Mesothelial cell of epicardium (in vitro differentiated cells): ENCODE measurements around the gene RALGAPA2. TPM values are rescaled to one million over a fixed set of nuclear protein-coding genes. Genes with fewer than 3 reads are reported as not detected.

Experiments
- DNase-seq, 2 experiments: peaks; one replicate each; pipeline ENCODE4 v3.0.0; 2021; ENCODE audit warnings: low spot score in 2 of 2; ENCODE audit not compliant: unreplicated experiment in 2 of 2
- H3K27ac Mint-ChIP-seq: 2 replicates; pipeline ENCODE4 v1.8.0; 2021; ENCODE audit warnings: mixed read lengths
- H3K27me3 Mint-ChIP-seq: 2 replicates; pipeline ENCODE4 v1.8.0; 2021; ENCODE audit warnings: low read depth, mixed read lengths
- H3K36me3 Mint-ChIP-seq: 2 replicates; pipeline ENCODE4 v1.8.0; 2021; ENCODE audit warnings: mixed read lengths
- H3K4me1 Mint-ChIP-seq: 2 replicates; pipeline ENCODE4 v1.8.0; 2021; ENCODE audit warnings: mixed read lengths
- H3K4me3 Mint-ChIP-seq: 2 replicates; pipeline ENCODE4 v1.8.0; 2021; ENCODE audit warnings: mild to moderate bottlenecking, moderate library complexity, mixed read lengths
- H3K9me3 Mint-ChIP-seq: 2 replicates; pipeline ENCODE4 v1.8.0; 2021; ENCODE audit warnings: mixed read lengths
- total RNA-seq: library from RNA; stranded (reverse); gene quantifications from 3 replicates; pipeline ENCODE4 v1.2.1, GENCODE V29; 2021
- TF ChIP-seq, protein P1 (sequence below): fragments of 200-600 bp; sonication (generic); IDR thresholded peaks from one replicate; pipeline ENCODE4 v1.5.0; 2021; ENCODE audit warnings: antibody characterized with exemption; ENCODE audit not compliant: unreplicated experiment

Gene RALGAPA2
- total RNA-seq, 1 donor from 2014 or later = 27.5 TPM

DNA sequence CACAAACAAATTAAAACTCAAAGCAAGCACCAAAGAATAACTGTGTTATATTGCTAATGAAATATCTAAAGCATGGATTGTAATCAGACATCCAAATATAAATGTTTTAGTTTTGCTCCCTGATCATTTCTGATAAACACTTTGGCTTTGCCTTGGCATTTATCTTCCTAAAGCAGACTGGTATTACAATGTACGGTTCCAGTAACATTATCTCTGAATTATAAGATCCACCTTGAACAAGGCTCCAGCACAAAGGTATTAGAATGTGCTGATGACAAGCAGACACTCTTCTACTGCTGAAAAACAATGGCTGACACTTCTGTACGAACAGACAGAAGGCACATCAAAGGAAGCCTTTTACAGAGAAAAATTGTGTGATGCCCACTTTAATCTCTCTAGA is 270.0 kb downstream of the RALGAPA2 start:
- TF ChIP-seq, protein P1, sequence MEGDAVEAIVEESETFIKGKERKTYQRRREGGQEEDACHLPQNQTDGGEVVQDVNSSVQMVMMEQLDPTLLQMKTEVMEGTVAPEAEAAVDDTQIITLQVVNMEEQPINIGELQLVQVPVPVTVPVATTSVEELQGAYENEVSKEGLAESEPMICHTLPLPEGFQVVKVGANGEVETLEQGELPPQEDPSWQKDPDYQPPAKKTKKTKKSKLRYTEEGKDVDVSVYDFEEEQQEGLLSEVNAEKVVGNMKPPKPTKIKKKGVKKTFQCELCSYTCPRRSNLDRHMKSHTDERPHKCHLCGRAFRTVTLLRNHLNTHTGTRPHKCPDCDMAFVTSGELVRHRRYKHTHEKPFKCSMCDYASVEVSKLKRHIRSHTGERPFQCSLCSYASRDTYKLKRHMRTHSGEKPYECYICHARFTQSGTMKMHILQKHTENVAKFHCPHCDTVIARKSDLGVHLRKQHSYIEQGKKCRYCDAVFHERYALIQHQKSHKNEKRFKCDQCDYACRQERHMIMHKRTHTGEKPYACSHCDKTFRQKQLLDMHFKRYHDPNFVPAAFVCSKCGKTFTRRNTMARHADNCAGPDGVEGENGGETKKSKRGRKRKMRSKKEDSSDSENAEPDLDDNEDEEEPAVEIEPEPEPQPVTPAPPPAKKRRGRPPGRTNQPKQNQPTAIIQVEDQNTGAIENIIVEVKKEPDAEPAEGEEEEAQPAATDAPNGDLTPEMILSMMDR = no peak
- DNase-seq = no peak
- Mint-ChIP-seq H3K27me3 (no peaks in the 10 kb centered on the region), H3K4me3 (no peak overlapping the region), H3K36me3 (peaks cover 5% of the 10 kb centered on the region), H3K9me3 (no peaks in the 10 kb centered on the region), H3K4me1 (no peaks in the 10 kb centered on the region), H3K27ac (no peak overlapping the region)

DNA sequence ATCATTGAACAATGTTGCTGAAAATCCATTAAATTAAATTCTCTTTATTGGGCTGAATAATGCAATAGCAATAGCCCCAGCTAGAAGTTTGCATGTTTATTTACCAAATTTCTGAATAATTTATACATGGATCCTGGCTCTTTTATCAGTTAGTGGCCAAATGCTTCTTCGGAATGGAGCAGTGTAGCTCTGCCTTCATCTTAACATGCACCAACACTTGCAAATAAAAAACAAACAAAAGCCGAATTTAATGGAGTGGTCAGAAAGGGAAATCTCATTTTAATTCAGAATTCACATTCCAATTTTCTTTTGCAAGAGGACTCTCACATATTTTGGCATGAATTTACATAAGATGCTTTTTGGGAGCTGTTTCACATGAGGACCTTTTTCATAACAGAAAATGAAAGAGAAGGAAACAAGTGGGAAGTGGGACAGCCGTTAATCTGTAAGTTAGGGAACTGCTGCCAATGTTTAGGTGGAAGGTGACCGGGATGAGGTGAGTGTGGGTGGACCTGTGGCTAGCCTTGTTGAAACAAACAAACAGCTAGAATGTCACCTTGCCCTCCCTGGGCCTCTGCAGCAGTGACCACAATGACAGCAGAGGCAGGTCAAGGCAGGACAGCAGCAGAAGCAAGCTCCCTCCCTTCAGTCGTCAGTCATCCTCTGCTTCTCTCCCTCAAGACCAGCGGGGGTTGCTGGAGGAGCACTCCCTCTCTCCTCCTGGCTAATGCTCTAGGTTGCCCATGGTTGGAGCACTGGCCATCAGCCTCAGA is 271.4 kb downstream of the RALGAPA2 start:
- Mint-ChIP-seq H3K4me3 (no peak overlapping the region), H3K27me3 (no peaks in the 10 kb centered on the region), H3K4me1 (no peaks in the 10 kb centered on the region), H3K27ac (no peak overlapping the region), H3K36me3 (peaks cover 7% of the 10 kb centered on the region), H3K9me3 (no peaks in the 10 kb centered on the region)
- TF ChIP-seq, protein P1 = no peak
- no peak for DNase-seq

DNA sequence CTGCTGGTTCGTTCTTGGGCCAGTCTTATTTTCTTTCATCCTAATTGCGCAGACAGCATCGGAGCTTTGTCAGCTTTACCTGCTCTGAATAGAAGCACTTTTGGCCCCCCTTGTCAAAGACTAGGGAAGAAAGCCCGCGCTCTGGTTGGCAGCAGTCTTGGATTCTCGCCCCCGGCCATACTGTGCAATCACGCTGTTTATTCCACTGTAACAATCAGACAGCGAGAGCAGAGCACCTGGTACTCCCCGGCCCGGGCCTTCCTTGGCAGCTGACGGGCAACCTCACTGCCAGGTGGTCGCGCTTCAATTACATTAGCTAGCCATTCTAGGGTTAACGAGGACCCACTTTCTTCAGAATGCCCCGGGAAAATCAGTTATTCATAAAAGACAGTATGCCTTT is 272.0 kb downstream of the RALGAPA2 start:
- H3K27ac Mint-ChIP-seq = no peak overlapping the region
- DNase-seq = no peak
- peaks cover 7% of the 10 kb centered on the region for H3K36me3 Mint-ChIP-seq
- H3K9me3 Mint-ChIP-seq = no peaks in the 10 kb centered on the region
- TF ChIP-seq, protein P1 = no peak
- H3K4me1 Mint-ChIP-seq = no peaks in the 10 kb centered on the region
- H3K4me3 Mint-ChIP-seq = no peak overlapping the region
- no peaks in the 10 kb centered on the region for H3K27me3 Mint-ChIP-seq

DNA sequence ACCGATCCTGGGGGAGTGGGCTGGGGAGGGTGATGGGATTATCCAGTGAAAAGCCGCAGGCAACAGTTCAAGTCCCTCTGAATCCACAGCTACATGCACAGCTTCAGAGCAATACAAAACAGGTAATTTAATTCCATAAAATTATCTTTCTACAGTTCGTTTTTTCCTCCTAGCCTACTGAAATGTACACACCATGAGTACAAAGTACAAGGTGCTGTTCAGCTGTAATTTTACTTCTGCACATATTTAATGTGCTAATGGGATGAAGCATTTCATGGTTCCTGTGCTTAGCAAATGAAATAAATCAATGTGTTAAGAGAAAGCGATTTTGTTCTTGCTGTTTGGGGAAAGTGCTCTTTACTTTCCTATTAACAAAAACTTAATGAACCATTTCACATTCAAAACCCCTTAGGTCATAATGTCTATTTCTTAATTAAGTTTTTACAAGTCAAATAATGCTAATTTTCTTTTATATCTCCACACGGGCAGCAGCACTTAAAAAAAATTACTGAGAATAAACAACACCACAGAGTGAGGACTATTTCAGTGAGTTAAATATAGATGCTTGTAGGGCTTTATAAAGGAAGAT is 272.7 kb downstream of the RALGAPA2 start:
- H3K27me3 Mint-ChIP-seq = no peaks in the 10 kb centered on the region
- peaks cover 7% of the 10 kb centered on the region for H3K36me3 Mint-ChIP-seq
- H3K9me3 Mint-ChIP-seq = no peaks in the 10 kb centered on the region
- no peaks in the 10 kb centered on the region for H3K4me1 Mint-ChIP-seq
- TF ChIP-seq, protein P1 = no peak
- H3K27ac Mint-ChIP-seq = no peak overlapping the region
- no peak for DNase-seq
- no peak overlapping the region for H3K4me3 Mint-ChIP-seq

DNA sequence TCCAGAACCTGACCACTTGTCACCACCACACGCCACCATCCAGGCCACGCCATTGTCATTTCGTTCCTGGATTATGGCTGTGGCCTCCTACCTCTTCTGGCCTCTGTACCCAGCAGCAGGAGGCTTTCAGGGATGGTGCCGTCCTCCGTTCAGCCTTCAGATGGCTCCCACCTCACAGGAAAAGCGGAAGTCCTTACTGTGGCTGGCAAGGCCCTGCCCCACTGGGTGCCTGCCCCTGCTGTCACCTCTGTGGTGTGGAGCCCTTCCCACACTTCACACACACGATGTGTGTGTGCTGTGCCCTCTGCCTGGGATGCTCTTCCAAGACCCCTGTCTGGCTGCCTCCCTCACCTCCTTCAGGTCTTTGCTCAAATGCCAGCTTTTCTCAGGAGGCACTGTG is 275.1 kb downstream of the RALGAPA2 start:
- H3K36me3 Mint-ChIP-seq = peaks cover 7% of the 10 kb centered on the region
- no peaks in the 10 kb centered on the region for H3K4me1 Mint-ChIP-seq
- no peak overlapping the region for H3K4me3 Mint-ChIP-seq
- no peak for DNase-seq
- no peaks in the 10 kb centered on the region for H3K27me3 Mint-ChIP-seq
- H3K27ac Mint-ChIP-seq = no peak overlapping the region
- TF ChIP-seq, protein P1 = no peak
- no peaks in the 10 kb centered on the region for H3K9me3 Mint-ChIP-seq
